HG02678 (cell line): ENCODE data around the gene RXRA.

Source experiments
- ATAC-seq: cut with Tn5 transposase; IDR thresholded peaks from one replicate; pipeline ENCODE4 v1.9.1; 2021; ENCODE audit warnings: mild to moderate bottlenecking, moderate library complexity; ENCODE audit not compliant: unreplicated experiment

Gene RXRA

DNA sequence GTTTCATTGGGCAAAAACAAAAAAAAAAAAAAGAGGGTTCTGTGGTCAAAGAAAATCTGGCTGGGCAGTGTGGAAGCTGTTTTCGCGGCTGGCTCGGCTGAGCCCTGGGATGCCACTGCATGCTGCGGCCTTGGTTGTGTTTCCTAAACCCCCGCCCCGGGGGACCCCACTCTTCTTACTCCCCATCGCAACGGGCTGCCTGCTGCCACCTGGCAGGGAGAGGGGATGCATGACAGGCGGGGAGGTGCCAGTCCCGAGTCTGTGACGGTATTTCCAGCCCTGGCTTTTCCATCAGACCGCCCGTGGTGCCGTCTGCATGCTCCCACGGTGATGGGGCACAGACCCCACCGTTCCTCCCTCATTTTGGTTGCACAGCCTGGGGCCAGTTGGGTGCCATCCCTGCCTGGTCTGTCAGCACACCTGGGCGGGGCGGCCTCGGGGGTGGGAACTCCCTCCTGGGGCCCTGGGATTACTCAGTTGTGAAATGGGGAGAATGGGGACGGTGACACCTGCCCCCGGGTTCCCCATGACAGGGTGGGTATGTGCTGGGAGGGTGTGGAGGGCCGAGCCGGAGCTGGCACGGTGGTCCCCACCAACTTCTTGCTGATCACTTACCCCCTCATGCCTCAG lies 101.0 kb downstream of the RXRA start:
- no peak for ATAC-seq

DNA sequence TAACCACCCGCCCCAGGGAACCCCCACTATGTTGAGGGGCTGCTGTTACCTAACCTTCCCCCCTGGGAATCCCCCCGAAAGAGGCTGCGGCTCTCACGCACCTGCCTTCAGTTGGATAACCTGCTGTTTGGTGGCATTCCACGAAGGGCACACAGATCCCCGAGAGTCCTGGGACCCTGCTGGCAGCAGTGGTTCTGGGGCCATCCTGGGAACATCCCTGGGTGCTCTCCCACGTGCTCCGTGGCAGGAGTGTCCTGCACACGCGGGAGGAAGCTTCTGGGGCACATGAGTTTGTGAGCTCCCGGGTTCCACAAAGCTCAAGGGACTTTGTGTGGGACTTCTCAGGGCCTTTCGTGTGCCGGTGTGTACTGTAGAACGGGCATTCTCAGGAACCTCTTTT lies 102.3 kb downstream of the RXRA start:
- no peak for ATAC-seq

DNA sequence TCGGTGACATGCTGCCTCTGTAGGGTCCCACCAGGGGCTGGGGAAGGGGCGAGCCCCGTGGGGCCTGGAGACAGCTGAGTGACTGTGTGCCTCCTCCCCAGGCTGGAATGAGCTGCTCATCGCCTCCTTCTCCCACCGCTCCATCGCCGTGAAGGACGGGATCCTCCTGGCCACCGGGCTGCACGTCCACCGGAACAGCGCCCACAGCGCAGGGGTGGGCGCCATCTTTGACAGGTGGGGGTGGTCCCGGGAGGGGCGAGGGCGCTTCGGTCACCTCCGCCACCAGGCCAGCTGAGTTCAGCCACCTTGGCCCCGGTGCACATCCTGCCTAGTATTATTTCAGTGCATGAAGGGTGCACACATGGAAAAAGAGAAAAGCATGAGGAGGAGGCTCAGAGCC lies 102.8 kb downstream of the RXRA start:
- no peak for ATAC-seq

DNA sequence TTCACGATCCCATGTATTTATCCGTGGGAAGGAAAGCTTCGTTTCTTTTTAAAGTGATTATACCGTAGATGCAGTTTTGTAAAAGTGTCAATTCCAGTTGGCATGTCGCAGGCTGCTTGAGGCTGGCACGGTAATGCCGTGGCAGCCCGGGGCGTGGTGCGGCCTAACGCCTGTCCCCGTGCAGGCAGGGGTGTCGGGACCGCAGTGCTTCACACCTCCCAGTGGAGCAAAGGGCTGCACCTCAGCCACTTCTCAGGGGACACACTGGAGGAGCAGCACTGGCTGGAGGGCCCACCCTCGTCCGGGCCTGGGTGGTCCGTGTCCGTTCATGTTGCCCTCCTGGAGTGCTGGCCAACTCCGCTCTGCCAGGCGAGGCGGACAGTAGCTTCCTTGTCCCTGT lies 103.2 kb downstream of the RXRA start:
- ATAC-seq: no peak

DNA sequence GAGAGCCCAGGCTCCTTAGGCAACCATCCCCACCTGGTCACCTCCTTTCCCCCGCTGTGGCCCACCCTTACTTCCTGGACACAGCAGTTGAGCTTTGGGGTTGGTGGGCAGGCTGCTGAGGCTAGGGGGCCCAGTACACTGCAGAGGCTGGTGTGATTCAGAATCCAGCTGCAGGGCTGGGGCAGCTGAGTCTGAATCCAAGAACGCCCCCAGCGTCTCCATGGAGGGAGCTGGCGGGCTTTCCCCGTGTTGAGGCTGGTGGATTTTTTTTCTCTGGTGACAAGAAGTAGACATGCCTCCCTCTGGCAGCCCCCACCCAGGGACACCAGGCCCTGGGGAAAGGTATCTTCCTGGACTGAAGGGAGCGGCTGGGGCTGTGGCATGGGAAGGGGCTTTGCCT lies 104.8 kb downstream of the RXRA start:
- no peak for ATAC-seq

DNA sequence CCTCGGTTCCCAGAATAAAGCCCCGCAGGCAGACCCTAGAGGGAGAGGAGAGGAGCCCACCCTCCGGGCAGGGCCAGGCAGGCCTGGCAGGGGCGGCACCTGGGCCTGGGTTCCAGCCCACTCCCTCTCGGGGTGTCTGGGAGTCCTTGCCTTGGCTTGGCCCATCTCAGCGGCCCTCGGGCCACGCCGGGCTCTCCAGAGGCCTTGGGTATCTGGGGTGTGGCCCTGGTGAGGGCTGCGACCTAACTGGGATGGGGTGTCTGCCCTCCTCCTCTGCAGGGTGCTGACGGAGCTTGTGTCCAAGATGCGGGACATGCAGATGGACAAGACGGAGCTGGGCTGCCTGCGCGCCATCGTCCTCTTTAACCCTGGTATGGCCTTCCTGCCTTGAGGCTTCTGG lies 105.4 kb downstream of the RXRA start:
- ATAC-seq: no peak

DNA sequence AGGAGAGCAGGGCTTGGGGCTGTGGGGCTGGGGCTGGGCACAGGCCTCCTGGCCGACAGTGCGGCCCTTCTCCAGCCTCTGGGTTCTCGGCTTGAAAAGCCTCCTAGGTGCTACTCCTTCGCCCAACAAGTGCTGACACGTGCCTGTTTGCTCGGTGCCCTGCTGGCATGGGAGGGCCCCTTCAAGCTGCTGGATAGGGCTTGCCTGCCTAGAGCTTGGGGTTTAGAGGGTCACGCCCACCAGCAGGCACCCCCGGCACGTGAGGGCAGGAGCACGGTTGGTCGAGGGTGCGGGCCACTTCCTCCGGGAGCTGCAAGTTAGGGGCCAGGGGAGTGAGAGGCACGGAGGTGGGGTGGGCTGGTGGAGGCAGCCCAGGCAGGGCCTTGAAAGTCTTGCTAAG lies 106.2 kb downstream of the RXRA start:
- ATAC-seq: no peak

DNA sequence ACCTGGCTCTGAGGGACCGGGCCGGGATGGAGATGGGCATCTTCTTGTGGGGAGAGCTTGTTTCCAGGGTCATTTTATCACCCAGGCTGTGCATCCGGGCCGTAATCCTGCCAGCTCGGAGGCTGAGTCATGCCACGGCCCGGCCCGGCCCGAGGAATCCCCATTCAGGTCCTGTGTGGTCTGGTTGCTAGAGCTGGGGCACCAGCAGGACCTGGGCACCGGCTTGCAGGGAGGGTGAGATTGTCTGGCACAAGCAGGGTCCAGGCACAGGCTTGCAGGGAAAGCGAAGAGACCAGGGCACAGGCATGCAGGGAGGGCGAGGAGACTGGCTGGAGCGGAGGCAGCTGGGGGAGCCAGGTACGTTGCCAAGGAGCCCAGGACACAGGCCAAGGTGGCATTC lies 106.8 kb downstream of the RXRA start:
- no peak for ATAC-seq

DNA sequence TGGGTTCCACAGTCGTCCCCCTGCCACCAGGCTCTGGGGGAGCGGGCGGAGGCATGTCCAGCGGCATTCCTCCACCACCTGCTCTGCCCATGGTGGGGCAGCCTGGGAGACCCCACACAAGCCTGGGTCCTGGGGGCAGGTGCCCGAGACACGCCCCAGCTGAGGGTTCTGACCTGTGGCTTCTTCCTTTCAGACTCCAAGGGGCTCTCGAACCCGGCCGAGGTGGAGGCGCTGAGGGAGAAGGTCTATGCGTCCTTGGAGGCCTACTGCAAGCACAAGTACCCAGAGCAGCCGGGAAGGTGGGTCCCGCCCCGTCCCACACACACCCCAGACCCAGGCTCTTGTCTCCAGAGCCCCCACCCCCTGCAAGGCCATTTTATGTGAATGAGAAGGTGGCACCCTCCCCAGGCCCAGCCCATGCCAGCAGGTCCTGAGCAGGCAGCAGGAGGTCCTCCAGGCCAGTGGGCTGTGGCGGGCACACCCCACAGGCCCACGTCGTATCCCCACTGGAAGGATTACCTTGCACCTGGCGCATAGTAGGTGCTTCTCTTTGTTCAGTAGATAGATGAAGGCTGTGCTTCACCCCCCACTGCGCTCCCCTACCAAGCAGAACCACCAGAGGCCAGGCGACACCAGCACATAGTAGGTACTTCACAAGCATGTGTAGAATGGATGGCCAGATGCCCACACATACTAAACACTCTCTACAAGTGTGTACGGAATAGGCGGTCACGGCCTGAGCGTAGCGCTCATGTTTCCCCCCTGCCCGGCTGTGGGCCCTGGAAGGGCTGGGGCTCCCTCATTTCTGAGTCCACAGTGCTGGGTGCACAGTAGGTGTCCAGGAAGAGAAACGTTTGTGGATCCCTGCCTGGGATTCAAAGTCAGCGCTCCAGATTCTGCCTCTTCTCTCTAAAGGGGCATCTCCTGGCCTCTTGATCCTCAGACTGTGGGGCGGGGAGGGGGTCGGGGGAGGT lies 107.9 kb downstream of the RXRA start:
- no peak for ATAC-seq

DNA sequence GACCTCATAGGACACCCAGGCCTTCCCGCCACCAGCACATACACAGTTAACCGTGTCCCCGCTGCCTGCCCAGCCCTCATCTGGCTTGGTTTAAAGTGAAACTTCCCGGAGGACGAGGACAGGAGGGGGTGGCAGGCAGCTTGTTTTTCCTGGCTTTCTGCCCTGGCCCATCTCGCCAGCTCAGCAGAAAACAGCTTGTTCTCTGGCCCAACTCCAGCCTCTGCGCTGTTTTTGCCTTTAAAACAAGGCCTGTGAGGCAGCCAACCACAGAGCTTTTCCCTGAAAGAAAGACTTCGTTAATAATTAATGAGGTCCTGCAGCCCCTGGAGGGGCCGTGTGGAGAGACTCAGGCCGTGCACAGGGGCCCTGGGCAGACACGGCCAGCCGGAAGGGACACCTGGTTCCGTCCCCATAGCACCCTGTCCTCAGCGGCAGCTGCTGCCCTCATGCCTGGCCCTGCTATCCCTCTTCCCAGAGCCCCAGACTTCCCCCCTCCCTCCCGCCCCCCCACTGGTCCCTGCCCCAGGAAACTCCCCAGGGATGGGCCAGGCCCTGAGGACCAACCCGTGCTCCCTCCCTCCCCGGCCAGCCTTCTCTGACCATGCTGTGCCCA lies 108.7 kb downstream of the RXRA start:
- ATAC-seq: no peak

DNA sequence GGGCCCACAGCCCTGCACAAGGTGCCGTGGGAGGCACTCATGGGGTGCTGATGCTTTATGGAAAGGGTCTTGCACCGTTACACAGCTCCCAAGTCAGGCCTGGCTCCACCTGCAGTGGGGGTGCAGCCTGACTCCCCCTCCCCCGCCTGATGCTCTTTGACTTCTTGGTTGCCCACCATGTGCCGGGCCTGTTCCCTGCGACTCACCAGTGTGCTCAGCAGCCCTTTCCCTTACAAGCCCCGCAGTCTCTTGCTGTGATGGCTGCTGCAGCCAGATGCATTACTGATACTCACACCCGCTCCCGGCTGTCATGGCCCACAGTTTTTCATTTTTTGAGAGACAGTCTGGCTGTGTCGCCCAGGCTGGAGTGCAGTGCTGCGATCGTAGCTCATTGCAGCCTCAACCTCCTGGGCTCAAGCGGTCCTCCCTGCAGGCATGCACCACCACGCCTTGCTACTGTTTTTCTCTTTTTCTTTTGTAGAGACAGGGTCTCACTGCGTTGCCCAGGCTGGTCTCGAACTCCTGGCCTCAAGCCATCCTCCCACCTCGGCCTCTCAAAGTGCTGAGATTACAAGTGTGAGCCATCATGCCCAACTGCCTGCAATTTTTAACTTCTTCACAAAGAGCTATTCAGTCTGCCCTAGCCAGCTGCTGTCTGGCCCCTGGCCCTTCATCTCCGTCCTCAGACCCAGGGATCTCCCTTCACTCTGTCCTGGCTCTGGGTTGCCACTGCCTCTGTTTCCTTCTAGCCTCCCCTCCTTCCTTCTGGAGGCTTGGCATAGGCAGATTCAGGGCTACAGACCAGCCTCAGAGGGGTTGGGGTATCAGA lies 109.5 kb downstream of the RXRA start:
- ATAC-seq: no peak

DNA sequence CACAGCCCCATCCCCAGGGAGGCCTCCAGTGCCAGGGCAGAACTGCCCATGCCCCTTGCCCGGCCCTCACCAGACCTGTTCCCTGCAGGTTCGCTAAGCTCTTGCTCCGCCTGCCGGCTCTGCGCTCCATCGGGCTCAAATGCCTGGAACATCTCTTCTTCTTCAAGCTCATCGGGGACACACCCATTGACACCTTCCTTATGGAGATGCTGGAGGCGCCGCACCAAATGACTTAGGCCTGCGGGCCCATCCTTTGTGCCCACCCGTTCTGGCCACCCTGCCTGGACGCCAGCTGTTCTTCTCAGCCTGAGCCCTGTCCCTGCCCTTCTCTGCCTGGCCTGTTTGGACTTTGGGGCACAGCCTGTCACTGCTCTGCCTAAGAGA lies 110.1 kb downstream of the RXRA start:
- no peak for ATAC-seq

DNA sequence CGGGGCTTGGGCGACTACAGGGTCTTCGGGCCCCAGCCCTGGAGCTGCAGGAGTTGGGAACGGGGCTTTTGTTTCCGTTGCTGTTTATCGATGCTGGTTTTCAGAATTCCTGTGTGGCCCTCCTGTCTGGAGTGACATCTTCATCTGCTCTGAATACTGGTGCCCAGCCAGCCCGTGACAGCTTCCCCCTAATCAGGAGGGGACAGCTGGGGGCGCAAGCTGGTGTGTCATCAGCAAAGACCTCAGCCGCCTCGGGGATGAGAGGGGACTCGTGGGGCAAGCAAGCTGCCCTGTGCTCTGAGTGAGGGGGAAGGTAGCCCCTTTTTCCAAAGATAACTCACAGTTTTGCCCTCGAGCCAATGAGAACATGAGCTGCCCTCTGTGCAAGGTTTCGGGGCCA lies 110.7 kb downstream of the RXRA start:
- no peak for ATAC-seq

DNA sequence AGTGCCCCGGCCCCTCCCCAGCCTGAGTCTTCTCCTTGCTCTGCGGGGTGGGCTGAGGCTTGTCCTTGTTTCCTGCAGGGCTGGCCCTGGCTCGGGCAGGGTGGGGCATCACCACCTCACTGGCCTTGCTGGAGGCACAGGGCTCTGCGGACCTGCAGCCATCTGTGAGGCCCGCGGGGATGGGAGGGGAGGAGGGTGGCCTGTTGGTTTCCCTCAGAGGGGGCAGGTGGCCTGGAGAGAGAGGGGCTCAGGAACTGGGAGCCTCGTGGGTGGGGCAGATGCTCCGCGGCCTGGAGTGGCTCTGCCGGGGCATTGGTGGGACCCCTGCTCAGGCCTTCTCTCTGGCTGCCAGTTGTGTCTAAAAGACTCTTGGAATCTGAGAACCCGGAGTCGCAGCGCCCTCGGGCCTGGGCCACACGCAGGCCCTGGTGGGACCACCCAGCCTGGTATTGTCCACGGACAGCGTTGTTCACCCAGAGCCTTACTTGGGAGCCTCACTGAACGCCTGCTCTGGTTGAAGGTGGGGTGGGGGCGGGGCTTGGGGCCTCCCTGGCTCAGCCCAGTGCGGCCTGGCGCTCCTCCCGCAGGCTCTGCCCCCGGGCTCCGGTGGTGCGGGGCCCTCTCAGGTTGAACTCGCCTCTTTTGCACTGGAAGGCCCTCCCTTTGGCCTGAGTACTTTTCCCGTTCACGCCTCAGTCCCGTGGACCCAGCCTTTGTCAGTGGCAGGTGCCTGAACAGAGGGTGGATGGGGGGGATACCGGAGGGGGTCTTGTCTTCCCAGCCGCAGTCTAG lies 111.3 kb downstream of the RXRA start:
- ATAC-seq: no peak

DNA sequence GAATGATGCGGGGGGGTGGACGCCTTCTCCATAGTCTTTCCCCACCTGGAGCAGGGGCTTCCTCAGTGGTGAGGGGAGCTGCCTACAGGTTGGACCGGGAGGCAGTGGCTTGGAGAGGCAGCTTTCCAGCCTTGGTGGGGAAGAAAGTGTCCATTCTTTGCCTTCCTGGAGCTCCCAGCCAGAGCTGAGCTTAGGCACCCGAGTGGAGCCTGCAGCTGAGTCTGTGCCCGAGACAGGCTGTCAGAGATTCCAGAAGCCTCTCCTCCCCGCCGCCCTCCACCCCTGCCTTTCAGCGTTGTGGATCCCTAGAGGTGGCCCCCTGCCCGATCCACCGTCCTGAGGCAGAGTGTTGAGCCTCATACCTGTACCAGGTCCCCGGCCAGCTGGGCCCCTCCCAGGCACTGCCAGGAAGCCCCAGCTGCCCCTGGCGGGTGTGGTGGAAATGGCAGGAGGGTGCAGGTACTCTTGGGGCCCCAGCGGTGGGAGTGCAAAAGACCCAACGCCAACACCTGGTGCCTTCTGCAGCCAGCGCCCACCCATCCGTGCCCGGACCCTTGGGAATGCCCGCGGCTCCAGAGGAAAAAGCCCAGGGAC lies 112.0 kb downstream of the RXRA start:
- no peak for ATAC-seq

DNA sequence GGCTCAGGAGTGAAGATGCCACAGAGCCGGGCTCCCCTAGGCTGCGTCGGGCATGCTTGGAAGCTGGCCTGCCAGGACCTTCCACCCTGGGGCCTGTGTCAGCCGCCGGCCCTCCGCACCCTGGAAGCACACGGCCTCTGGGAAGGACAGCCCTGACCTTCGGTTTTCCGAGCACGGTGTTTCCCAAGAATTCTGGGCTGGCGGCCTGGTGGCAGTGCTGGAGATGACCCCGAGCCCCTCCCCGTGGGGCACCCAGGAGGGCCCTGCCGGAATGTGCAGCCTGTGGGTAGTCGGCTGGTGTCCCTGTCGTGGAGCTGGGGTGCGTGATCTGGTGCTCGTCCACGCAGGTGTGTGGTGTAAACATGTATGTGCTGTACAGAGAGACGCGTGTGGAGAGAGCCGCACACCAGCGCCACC lies 113.1 kb downstream of the RXRA start:
- no peak for ATAC-seq

DNA sequence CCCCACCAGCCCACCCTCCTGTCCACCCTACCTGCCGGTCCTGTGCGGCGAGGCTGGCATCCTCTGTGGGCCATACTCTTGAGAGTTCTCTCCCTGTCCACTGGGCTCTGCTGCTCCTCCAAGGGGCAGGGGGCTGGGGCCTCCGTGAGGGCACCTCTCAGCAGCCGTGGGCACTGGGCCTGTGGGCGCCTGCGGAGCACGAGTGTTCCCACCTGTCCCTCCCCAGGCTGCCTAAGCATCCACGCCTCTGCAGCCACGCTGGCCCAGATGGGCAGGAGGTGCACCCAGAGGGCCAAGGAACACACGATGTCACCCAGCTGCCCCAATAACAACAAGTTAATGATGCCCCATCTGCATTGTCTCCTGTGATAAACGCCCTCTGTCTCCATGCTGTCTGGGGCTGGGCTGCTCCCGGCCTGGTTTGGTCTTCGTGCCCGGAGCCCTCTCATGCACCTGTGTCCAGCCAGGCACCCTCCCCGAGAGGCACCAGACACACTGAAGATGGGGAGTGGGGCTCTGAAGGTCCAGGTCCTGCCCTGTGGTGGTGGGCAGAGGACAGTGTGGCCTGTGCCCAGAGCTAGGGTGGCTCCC lies 114.5 kb downstream of the RXRA start:
- no peak for ATAC-seq

DNA sequence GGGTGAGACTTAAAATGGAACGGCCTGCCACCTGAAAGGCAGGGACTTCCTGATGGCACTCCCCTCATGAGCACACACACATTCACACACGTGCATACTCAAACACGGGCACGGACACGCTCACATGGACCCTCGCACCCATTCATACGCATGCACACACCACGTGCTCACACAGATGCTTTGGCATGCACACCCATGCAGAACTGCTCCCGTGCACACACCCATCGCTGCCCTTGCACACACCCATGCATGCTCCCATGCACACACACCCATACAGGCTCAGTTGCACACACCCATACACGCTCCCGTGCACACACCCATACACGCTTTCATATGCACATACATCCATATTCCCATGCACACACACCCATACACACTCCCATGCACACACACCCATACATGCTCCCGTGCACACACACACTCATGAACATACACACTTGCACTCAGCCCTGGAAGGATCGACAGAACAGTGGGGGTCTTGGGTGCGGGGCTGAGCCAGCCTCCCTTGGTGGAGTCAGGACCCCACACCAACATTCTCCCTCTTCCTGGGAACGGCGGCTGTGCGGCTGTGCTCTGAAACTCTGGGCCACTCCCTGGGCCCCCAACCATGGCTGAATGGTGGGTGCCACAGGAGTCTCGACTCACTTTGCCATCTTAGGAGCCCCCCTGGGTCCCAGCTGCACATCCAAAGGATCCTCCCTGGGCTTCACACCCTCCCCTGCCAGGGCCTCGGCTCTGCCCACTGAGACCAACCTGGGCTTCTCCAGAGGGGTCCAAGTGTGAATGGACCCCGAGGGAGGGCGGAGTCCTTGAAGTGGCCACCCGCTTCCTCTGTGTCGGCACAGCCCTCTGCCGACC lies 115.2 kb downstream of the RXRA start:
- ATAC-seq: no peak

DNA sequence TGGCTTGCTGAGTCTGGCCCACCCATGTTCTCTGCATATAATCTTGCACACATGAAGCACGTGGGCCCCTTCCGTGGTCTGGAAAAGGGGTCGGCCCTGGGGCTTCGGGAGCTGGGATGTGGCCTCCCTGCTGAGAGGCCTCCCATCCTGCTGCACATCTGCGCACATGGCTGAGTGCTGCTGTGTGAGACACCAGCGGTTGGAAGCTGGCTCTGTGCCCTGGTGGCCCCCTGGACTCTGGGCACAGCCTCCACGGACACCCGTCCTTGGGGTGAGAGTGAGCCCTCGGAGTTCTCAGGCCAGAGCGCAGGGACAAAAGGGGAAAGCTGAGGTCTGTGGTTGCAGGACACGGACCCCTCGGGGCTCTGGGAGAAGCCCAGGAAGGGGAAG lies 115.8 kb downstream of the RXRA start:
- ATAC-seq: no peak
